Spleen (tissue), 7 donors: ENCODE results near the gene KRT34.

Experiments used
- POLR2A ChIP-seq, 3 donors: fragments of 450-650 bp; IDR thresholded peaks; one replicate each; pipeline ENCODE4 v1.5.1; 2017; ENCODE audit warnings: antibody characterized with exemption in 3 of 3, mild to moderate bottlenecking in 1 of 3
- POLR2AphosphoS5 ChIP-seq, 3 donors: sonication (generic); formaldehyde crosslinking; IDR thresholded peaks; one replicate each; pipeline ENCODE4 v1.5.1; 2017; ENCODE audit warnings: antibody characterized with exemption in 3 of 3
- TF ChIP-seq, protein P1 (sequence below), 11 experiments: fragments of 200-600 bp in 7 of 11; fragments of 450-650 bp in 4 of 11; sonication (generic) in 4 of 11; IDR thresholded peaks in 8 of 11; conservative IDR thresholded peaks in 3 of 11; 1 replicate in 7 of 11; 2 replicates in 4 of 11; pipeline versions ENCODE4 v1.4.0 to v1.8.0; 2016 to 2021; ENCODE audit warnings: antibody characterized with exemption in 11 of 11, inconsistent platforms in 4 of 11, mild to moderate bottlenecking in 1 of 11
- donor health status: DM: no; HTN: no; CAD: no; lungs with moderate emphysema.
- donor health status: DM: no; HTN: no; CAD: no.
- donor health status: DM: no; HTN: no; CAD: no.

GRCh38 chr17:41334385-41335305, 47.5 kb downstream of the KRT34 start:
- TF ChIP-seq, protein P1, sequence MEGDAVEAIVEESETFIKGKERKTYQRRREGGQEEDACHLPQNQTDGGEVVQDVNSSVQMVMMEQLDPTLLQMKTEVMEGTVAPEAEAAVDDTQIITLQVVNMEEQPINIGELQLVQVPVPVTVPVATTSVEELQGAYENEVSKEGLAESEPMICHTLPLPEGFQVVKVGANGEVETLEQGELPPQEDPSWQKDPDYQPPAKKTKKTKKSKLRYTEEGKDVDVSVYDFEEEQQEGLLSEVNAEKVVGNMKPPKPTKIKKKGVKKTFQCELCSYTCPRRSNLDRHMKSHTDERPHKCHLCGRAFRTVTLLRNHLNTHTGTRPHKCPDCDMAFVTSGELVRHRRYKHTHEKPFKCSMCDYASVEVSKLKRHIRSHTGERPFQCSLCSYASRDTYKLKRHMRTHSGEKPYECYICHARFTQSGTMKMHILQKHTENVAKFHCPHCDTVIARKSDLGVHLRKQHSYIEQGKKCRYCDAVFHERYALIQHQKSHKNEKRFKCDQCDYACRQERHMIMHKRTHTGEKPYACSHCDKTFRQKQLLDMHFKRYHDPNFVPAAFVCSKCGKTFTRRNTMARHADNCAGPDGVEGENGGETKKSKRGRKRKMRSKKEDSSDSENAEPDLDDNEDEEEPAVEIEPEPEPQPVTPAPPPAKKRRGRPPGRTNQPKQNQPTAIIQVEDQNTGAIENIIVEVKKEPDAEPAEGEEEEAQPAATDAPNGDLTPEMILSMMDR (IDR thresholded peaks at IDR 0.05 in 8 of 11, conservative IDR thresholded peaks at IDR 0.05 in 3 of 11), result no peak
- TF ChIP-seq POLR2AphosphoS5 (IDR thresholded peaks at IDR 0.05) (no peak), POLR2A (IDR thresholded peaks at IDR 0.05) (no peak)
